GM19452 (cell line): ENCODE measurements around the gene MERTK.

Source experiments
- ATAC-seq: cut with Tn5 transposase; IDR thresholded peaks from one replicate; pipeline ENCODE4 v1.9.1; 2021; ENCODE audit not compliant: unreplicated experiment

Gene MERTK

GRCh38 chr2:112074506-112074905 lies 176.1 kb downstream of the MERTK start:
- no peak for ATAC-seq

DNA sequence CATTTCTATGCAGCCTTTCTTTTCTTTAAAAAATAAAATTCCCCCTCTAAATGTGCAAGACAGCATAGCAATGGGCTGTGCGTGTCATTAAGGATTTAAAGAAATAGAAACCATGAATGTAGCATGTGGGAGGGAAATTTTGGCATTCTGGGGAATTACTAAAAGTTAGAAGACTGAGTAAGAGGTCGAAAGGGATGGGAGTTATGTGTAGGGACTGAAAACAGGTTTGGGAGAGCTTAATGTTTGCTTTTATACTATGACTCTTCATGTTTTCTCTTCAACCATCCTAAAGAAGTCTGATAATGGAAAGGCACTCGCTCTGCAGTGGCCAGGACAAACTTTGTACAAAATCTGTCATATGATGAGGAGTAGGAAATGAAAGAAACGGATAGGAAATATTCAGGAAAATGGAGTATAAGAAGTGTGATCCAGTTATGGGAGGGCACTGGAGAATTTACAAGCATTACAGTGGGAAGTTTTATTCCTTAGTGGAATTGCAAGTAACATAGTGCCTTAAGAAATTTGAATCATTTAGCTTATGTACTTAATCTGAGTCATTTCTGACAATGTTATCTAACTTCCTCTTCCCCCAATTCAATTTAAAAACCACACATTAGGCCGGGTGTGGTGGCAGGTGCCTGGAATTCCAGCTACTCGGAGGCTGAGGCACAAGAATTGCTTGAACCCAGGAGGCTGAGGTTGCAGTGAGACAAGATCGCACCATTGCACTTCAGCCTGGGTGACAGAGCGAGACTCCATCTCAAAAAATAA lies 177.3 kb downstream of the MERTK start:
- ATAC-seq = no peak

- no peak for ATAC-seq
These were observed 179.4 kb downstream of the MERTK start for GRCh38 chr2:112077814-112078213.
